Measurements from ENCODE around the gene THADA.
A peak's percentile ranks its signal among the peaks of the same experiment; 100 is the strongest.
"Not testable (repeated sequence)": the region's sequence is repeated elsewhere in the genome, so short reads cannot be mapped to it uniquely, and the experiment has no call there.

The THADA gene

GRCh38 chr2:43605079-43605655, 9.3 kb upstream of the THADA start:
- DNase-seq: peak; percentile 39

GRCh38 chr2:43604674-43605073, 8.8 kb upstream of the THADA start:
- DNase-seq: no peak

DNA sequence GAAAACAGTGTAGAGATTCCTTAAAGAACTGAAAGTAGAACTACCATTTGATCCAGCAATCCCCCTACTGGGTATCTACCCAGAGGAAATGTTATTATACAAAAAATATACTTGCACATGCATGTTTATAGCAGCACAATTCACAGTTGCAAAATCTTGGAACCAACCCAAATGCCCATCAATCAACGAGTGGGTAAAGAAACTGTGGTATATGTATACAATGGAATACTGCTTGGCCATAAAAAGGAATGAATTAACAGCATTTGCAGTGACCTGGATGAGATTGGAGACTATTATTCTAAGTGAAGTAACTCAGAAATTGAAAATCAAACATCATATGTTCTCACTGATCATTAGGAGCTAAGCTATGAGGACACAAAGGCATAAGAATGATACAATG, 4.8 kb upstream of the THADA start:
- DNase-seq: not testable (repeated sequence)

DNA sequence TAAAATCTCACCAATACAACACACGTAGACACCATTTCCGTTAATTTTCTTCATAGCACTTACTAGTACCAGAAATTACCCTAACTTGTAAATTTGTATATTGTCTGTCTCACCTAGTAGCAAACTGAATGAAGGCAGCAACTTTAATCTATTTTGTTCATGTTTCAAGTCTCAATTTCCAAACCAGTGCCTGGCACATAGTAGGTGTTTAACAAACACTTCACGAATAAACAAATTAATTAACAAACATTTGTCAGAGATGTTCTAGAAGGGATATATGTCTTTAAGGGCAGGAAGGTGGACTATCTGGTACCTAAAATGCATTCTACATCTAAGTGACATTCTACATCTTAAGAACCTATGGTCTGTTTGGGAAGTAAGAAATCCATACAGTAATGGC, 963 bp downstream of the THADA start:
- no peak for DNase-seq

DNA sequence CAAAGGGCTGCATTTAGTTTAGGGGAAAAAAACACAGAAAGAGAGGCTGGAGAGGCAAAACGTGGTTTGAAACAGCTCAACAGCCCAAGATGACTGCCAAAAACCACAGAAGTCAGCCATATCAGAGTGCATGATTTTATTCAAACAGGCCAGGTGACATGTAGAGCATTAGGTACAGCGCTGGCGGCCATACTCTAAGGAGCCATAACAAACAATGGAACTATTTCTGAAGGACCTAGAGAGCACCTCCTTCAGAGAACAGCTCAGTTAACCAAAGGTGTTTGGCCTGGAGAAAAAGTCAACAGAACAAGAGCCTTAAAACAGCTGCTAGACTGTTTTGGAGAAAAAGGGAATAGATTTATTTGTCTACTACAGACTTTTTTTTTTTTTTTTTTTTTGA, 2.6 kb downstream of the THADA start:
- no peak for DNase-seq

DNA sequence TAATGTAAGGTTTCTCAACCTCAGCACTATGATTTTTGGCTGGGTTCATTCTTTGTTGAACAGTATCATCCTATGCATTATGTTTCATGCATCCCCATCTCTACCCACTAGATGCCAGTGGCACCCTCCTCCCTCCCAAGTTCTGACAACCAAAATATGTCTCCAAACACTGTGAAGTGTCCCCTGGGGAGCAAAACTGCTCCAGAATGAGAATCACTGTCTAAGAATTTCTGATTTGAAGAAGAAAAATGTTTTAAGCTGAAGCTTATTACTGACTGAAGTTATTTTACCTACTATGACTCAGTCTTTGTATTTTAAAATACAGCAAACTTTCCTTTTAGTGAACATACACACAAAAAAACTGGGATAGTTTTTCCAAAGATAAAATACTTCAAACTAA, 3.4 kb downstream of the THADA start:
- DNase-seq: peak; percentile 88

DNA sequence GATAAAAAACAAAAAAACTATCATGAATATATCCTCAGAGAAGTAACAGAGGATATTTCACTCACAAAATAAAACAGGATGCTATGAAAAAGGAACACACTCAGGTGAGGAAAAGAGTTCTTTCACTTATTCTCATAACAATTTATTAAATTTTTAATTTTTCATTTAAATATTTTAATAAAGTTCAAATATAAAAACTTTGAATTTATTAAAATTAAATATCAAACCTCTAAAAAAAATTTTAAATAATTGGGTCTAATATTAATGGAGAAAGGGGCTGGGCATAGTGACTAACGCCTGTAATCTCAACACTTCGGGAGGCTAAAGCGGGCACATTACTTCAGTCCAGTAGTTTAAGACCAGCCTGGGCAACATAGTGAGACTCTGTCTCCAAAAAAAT, 10.1 kb downstream of the THADA start:
- DNase-seq: no peak

DNA sequence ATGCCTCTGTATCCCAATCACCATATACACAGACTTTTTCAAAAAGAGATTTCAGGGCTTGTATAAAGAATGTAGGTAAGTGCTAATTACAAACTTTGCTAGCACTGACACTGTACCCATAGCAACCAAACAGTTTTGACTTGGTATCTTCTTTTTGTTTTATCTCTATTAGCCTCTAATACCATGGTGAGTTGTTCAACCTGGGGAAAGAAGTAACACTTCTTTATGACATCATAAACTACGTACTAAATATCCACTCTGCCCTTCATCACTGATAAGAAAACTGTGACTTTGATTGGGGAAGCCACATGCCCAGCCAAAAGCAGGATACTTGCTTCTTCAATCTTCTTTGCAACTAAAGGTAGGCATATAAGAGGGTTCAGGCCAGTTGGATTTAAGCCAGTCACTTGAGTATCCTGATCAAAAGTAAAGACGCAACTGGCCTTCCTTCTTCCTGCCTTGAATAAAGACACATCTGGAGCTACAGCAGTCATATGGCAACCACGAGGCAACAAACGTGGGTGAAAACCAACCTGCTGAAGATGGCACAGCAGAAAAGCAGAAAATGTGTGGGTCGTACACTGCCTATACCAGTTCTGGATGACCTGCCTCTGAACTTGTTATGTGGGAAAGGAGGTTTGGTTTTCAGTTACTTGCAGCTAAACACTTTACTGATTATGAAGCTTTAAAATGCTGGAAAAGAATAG, 16.4 kb downstream of the THADA start:
- no peak for DNase-seq

DNA sequence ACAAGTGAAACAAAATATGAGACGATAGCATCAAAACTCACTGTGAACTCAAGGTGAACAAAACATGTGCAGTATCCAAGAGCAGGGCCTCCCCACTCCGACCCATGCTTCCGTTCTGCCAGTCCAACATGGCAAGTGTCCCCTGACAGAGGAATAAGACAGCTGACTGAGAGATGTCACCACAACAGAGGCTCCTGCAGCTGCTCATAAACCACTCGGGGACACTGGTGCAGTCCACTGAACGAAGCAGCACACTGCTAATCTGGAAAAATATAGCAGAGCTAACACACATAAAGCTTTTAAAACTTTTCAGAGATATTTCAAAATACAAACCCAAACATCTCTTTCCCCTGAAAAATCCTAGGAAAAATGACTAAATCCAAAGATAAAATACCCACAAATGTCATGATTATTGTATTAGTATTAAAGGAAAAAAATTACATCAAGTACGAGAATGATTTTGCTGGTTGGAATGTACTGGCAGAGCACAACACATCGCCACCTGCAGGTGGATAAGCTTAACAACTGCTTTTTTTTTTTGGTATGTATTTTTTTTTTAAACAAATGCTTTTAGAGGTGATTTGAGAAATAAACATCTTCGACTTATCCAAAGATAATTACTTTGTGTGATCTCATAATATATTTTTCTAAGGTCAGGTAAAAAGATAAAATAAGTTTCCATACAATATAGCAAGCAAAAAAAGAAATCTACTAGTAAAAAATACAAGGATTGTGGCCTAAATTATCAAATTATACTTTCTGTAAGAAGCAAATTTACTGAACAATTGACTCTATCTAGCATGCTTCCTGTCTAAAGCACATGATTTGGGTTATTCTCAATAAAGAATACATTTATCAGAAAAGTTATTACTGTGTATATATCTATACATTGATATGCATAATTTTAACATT, 18.6 kb downstream of the THADA start:
- peak; percentile 75 for DNase-seq

- no peak for DNase-seq
Observed at GRCh38 chr2:43572244-43572643, 23.6 kb downstream of the THADA start.

GRCh38 chr2:43569921-43570320, 25.9 kb downstream of the THADA start:
- no peak for DNase-seq

- DNase-seq: no peak
Observed at GRCh38 chr2:43568228-43568627, 27.6 kb downstream of the THADA start.

DNA sequence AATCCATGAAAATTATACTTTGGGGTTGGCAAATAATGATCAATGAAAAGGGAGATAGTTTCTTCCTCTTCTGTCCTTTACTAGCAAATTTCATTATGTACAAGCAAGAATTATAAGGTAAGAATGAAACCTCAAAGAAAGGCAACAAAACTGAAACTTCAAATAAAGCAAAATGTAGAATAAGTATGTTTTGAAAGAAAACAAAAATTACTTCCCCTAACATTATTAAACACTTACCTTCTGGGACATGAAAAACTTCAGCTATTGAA, 29.4 kb downstream of the THADA start:
- no peak for DNase-seq

GRCh38 chr2:43563679-43564078, 32.2 kb downstream of the THADA start:
- no peak for DNase-seq

DNA sequence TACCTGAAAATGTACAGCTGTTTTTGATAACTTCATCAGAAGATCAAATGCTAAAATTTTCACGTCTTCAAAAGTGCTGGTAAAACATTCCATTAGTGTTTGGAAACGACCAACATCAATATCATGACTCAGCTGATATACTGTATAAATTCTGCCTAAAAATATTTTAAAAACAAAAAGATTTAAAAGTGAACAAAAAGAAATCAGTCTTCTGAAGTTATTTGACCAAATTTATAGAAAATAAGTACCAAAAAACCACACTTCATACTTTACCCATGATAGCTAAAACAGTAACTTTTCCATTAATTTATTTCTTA, 35.6 kb downstream of the THADA start:
- no peak for DNase-seq

DNA sequence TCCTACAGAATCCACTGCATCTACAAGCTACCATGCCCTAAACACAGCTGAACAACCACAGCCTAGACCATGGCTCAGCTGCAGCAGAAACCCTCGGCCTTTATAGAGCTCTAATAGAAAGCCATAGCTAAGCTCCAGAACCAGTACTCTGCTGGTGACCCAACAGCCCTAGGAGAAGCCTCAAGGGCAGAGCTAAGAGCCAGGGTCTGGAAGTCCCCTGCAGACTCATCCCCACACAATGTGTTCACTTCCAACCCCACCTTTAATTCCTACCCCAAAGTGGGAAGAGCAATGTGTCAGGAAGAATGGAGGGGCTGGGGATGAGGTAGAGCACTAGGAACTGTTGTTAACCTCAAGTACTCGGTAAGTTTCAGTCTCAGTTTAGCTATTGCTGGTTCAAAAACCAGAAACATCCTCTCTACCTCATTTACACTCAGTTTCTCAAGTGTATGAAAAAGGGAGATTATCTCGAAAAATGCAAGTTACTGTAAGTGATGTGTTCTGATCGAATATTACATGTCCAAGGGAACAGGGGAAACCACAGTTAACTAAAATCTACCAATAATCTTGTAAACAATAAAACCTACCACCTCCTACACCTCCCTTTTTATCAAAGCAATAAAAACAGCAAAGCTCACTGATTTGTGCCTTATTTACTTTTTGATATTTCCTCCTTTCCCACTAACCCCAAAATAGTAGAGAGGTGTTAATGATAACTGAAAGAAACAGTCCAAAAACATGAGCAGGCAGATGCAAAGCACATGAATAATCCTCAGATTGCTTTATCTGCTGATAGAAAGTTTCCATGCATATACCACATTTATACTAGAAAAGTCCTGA, 36.2 kb downstream of the THADA start:
- DNase-seq: no peak

GRCh38 chr2:43557196-43557595, 38.6 kb downstream of the THADA start:
- no peak for DNase-seq

GRCh38 chr2:43556256-43556655, 39.6 kb downstream of the THADA start:
- no peak for DNase-seq

DNA sequence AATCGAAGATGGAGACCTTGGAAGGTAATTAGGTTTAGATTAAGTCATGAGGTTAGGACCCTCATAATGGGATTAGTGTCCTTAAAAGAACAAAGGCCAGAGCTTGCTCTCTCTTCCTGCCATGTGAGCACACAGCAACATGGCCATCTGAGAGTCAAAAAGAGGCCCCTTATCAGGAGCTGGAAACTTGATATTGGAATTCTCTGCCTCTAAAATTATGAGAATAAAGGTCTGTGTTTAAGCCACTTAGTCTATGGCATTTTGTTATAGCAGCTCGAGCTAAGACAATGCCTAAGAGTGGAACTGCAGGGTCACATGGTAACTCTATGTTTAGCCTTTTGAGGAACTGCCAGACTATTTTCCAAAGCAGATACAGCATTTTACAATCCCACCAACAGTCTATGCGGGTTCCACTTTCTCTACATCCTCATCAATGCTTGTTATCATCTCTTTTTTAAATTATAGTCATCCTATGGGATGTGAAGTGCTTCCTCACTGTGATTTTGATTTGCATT, 42.4 kb downstream of the THADA start:
- no peak for DNase-seq

DNA sequence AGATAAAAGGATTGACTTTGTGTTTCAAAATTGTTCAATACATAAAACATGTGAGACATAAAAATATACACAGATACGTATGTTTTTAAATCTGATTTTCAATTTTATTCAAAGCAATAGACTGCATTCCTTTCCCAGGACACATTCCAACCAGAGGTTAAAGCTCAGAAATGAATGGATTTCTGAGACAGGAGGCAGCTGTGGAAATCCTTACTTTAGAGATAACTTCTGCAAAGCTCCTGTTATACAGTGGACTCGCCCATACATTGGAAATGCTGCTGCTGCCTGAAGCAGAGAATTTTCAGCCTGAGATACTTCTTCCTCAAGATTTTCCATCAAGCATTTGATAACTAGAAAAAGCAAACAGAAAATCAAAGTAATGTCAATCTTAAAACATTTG, 43.8 kb downstream of the THADA start:
- no peak for DNase-seq

- DNase-seq: not testable (repeated sequence)
Observed at GRCh38 chr2:43548381-43548780, 47.5 kb downstream of the THADA start.

- DNase-seq: peak; percentile 53
Observed at GRCh38 chr2:43542285-43542933, 53.4 kb downstream of the THADA start.
